Embryonic facial prominence (tissue), 1 donor: Measurements from ENCODE around the gene ARHGAP33.
A peak's percentile ranks its signal among the peaks of the same experiment; 100 is the strongest.

Experiments
- DNase-seq: peaks from one replicate; pipeline ENCODE4 v3.0.0-alpha.2; 2016; ENCODE audit errors: extremely low spot score

ARHGAP33 gene

GRCh38 chr19:35775298-35776101 lies at the start of gene ARHGAP33:
ARHGAP33 (plus strand) TSS chr19:35775564; CDS start chr19:35775659, 95 bp downstream.
- DNase-seq, result peak; percentile 90

GRCh38 chr19:35727053-35727955 lies 48.1 kb upstream of the ARHGAP33 start:
- no peak for DNase-seq

- DNase-seq, result no peak
Measured at GRCh38 chr19:35727956-35728706, 47.2 kb upstream of the ARHGAP33 start.

- DNase-seq, result no peak
Measured at GRCh38 chr19:35729021-35729420, 46.3 kb upstream of the ARHGAP33 start.

GRCh38 chr19:35729763-35730162 lies 45.6 kb upstream of the ARHGAP33 start:
- DNase-seq, result no peak

- DNase-seq, result no peak
Measured at GRCh38 chr19:35730326-35730725, 45.0 kb upstream of the ARHGAP33 start.

GRCh38 chr19:35731353-35731752 lies 44.0 kb upstream of the ARHGAP33 start:
- DNase-seq, result no peak

- DNase-seq, result no peak
Measured at GRCh38 chr19:35731779-35732405, 43.5 kb upstream of the ARHGAP33 start.

GRCh38 chr19:35732540-35733179 lies 42.7 kb upstream of the ARHGAP33 start:
- no peak for DNase-seq

GRCh38 chr19:35733180-35734125 lies 41.9 kb upstream of the ARHGAP33 start:
- no peak for DNase-seq

GRCh38 chr19:35734273-35734672 lies 41.1 kb upstream of the ARHGAP33 start:
- no peak for DNase-seq

- no peak for DNase-seq
Measured at GRCh38 chr19:35734889-35735288, 40.5 kb upstream of the ARHGAP33 start.

GRCh38 chr19:35736913-35737886 lies 38.2 kb upstream of the ARHGAP33 start:
- no peak for DNase-seq

- no peak for DNase-seq
Measured at GRCh38 chr19:35738021-35738886, 37.1 kb upstream of the ARHGAP33 start.

- DNase-seq, result no peak
Measured at GRCh38 chr19:35738887-35739229, 36.5 kb upstream of the ARHGAP33 start.

GRCh38 chr19:35739275-35740107 lies 35.9 kb upstream of the ARHGAP33 start:
- no peak for DNase-seq

- DNase-seq, result no peak
Measured at GRCh38 chr19:35740108-35740422, 35.3 kb upstream of the ARHGAP33 start.
